ENCODE measurements around the gene PP2D1. TPM values are rescaled to one million over a fixed set of nuclear protein-coding genes. Genes with fewer than 3 reads are reported as not detected.

The PP2D1 gene
- polyA plus RNA-seq, 1 experiment = not detected

Small RNAs within 50 kb of the gene (small RNA-seq; reads per million reads assigned to genes)
- gene RNU4-85P (ENCODE audit: insufficient read length, low read depth, low replicate concordance) = not detected
- gene RPL39P18 (ENCODE audit: insufficient read length, low read depth, low replicate concordance) = not detected

Other genes with a start within 250 kb of the PP2D1 start
- gene EFHB, start 78.0 kb downstream of the PP2D1 start, polyA plus RNA-seq (2011; rRNA removed) = 0.29 and 0.42 TPM in 2 replicates
- gene RAB5A, start 65.2 kb downstream of the PP2D1 start, polyA plus RNA-seq (2011; rRNA removed) = 29.8 and 36.0 TPM in 2 replicates
- 4.5 and 7.1 TPM in 2 replicates for gene KAT2B, start 28.2 kb upstream of the PP2D1 start, polyA plus RNA-seq (2011; rRNA removed)
- gene SGO1, start 173.9 kb upstream of the PP2D1 start, polyA plus RNA-seq (2011; rRNA removed) = 1.6 and 3.1 TPM in 2 replicates

Data from BJ (cell line).